HepG2 (cell line): ENCODE measurements around the gene LINGO1. TPM values are rescaled to one million over a fixed set of nuclear protein-coding genes. Genes with fewer than 3 reads are reported as not detected.

Experiments used
- AHR ChIP-seq: IDR thresholded peaks from 2 replicates; pipeline ENCODE4 v1.6.1; 2018; ENCODE audit warnings: missing genetic modification reagents, missing compliant biosample characterization
- ATM ChIP-seq: fragments of 450-650 bp; IDR thresholded peaks from 2 replicates; pipeline ENCODE4 v1.7.1; 2017; ENCODE audit warnings: mild to moderate bottlenecking, borderline replicate concordance
- BATF2 ChIP-seq: sonication (generic); formaldehyde crosslinking; IDR thresholded peaks from 2 replicates; pipeline ENCODE4 v1.8.0; 2022; ENCODE audit warnings: mild to moderate bottlenecking, missing genetic modification reagents, moderate library complexity
- GABPB1 ChIP-seq: IDR thresholded peaks from 2 replicates; pipeline ENCODE4 v1.6.1; 2016; ENCODE audit warnings: mild to moderate bottlenecking, missing genetic modification reagents, moderate library complexity, missing compliant biosample characterization
- GRHL1 ChIP-seq: sonication (generic); formaldehyde crosslinking; conservative IDR thresholded peaks from 2 replicates; pipeline ENCODE4 v1.8.0; 2022; ENCODE audit warnings: missing genetic modification reagents
- HDAC1 ChIP-seq: sonication (generic); formaldehyde crosslinking; IDR thresholded peaks from 2 replicates; pipeline ENCODE4 v1.5.1; 2020; ENCODE audit warnings: mild to moderate bottlenecking, missing genetic modification reagents
- HDAC2 ChIP-seq: sonication (generic); formaldehyde crosslinking; IDR thresholded peaks from 2 replicates; pipeline ENCODE4 v1.4.0; 2020; ENCODE audit warnings: missing genetic modification reagents
- IKZF4 ChIP-seq: sonication (generic); formaldehyde crosslinking; IDR thresholded peaks from 2 replicates; pipeline ENCODE4 v1.5.1; 2020; ENCODE audit warnings: borderline replicate concordance, mild to moderate bottlenecking, low read depth, missing genetic modification reagents; ENCODE audit errors: not compliant biosample characterization
- KDM4B ChIP-seq: sonication (generic); formaldehyde crosslinking; IDR thresholded peaks from 2 replicates; pipeline ENCODE4 v1.4.0; 2020; ENCODE audit warnings: missing genetic modification reagents
- MBNL3 ChIP-seq: fragments of 250-450 bp; sonication (Bioruptor Pico); conservative IDR thresholded peaks from 2 replicates; pipeline ENCODE4 v1.8.0; 2022; ENCODE audit warnings: mild to moderate bottlenecking, inconsistent platforms
- NCOR1 ChIP-seq: fragments of 200-600 bp; sonication (generic); IDR thresholded peaks from 2 replicates; pipeline ENCODE4 v1.7.0; 2017; ENCODE audit warnings: antibody characterized with exemption, low read length, borderline replicate concordance
- NFE2L2 ChIP-seq: fragments of 150-350 bp; IDR thresholded peaks from 2 replicates; pipeline ENCODE4 v1.6.1; 2014; ENCODE audit warnings: low read length
- PRMT3 ChIP-seq: sonication (generic); formaldehyde crosslinking; IDR thresholded peaks from 2 replicates; pipeline ENCODE4 v1.8.1; 2022; ENCODE audit warnings: low read depth, mild to moderate bottlenecking, moderate library complexity, missing genetic modification reagents, borderline replicate concordance
- WIZ ChIP-seq: sonication (generic); formaldehyde crosslinking; IDR thresholded peaks from 2 replicates; pipeline ENCODE4 v1.5.1; 2020; ENCODE audit warnings: mild to moderate bottlenecking, missing genetic modification reagents
- ZBTB20 ChIP-seq: sonication (generic); formaldehyde crosslinking; IDR thresholded peaks from 2 replicates; pipeline ENCODE4 v1.8.1; 2023; ENCODE audit warnings: missing genetic modification reagents, low read depth, mild to moderate bottlenecking, borderline replicate concordance
- ZBTB4 ChIP-seq: sonication (generic); formaldehyde crosslinking; IDR thresholded peaks from 2 replicates; pipeline ENCODE4 v1.4.0; 2020; ENCODE audit warnings: missing genetic modification reagents, mild to moderate bottlenecking, borderline replicate concordance
- ZNF12 ChIP-seq: sonication (generic); formaldehyde crosslinking; IDR thresholded peaks from 2 replicates; pipeline ENCODE4 v1.5.0; 2020; ENCODE audit warnings: missing genetic modification reagents
- ZNF326 ChIP-seq: sonication (generic); formaldehyde crosslinking; IDR thresholded peaks from 2 replicates; pipeline ENCODE4 v1.4.0; 2020; ENCODE audit warnings: missing genetic modification reagents, borderline replicate concordance
- ZNF331 ChIP-seq: sonication (generic); formaldehyde crosslinking; IDR thresholded peaks from 2 replicates; pipeline ENCODE4 v1.4.0; 2020; ENCODE audit warnings: missing genetic modification reagents
- ZNF350 ChIP-seq: sonication (generic); formaldehyde crosslinking; IDR thresholded peaks from 2 replicates; pipeline ENCODE4 v1.4.0; 2020; ENCODE audit warnings: mild to moderate bottlenecking, low read depth, missing genetic modification reagents, borderline replicate concordance
- ZNF639 ChIP-seq: conservative IDR thresholded peaks from 2 replicates; pipeline ENCODE4 v1.6.1; 2018; ENCODE audit warnings: missing genetic modification reagents
- ZNF720 ChIP-seq: sonication (generic); formaldehyde crosslinking; IDR thresholded peaks from 2 replicates; pipeline ENCODE4 v1.4.0; 2020; ENCODE audit warnings: missing genetic modification reagents
- ZNF768 ChIP-seq: sonication (generic); formaldehyde crosslinking; IDR thresholded peaks from 2 replicates; pipeline ENCODE4 v1.4.0; 2020; ENCODE audit warnings: missing genetic modification reagents
- ZNF776 ChIP-seq: sonication (generic); formaldehyde crosslinking; IDR thresholded peaks from 2 replicates; pipeline ENCODE4 v1.4.0; 2020; ENCODE audit warnings: mild to moderate bottlenecking, missing genetic modification reagents
- polyA plus RNA-seq, 8 experiments: library from polyadenylated mRNA; depleted of rRNA in 3 of 8; stranded (reverse) in 7 of 8; unstranded in 1 of 8; fragments of >200 nt; fragmentation: Illumina TruSeq in 4 of 8; extraction: Trizol in 4 of 8; gene quantifications; 2 replicates each; pipeline versions ENCODE4 v1.2.1 to v1.2.3, GENCODE V29; 2011 to 2016; ENCODE audit warnings: low read depth in 4 of 8, missing spikeins in 1 of 8, mixed read lengths in 1 of 8; ENCODE audit not compliant: insufficient read depth in 1 of 8
- total RNA-seq, 5 experiments: library from RNA; depleted of rRNA; stranded (reverse); fragments of >200 nt; fragmentation: Illumina TruSeq; extraction: Trizol; gene quantifications; 2 replicates each; pipeline ENCODE4 v1.2.3, GENCODE V29; 2016; ENCODE audit warnings: low read depth in 1 of 5

The LINGO1 gene
- total and polyA plus RNA-seq, 2 of the 13 experiments (the other 11 are each of a cell fraction or from before 2014, with no cell fraction given) = 0.07 TPM; not detected in 1

- TF ChIP-seq ZBTB4 (no peak), AHR (CRISPR knock-in tag) (no peak), GABPB1 (CRISPR knock-in tag) (peak; percentile 17; the same call in 1 of the 2 replicates), ZNF326 (no peak), ZNF720 (CRISPR knock-in tag) (no peak), ZNF331 (CRISPR knock-in tag) (no peak), NFE2L2 (no peak), GRHL1 (no peak), ZNF776 (CRISPR knock-in tag) (no peak), NCOR1 (peak; percentile 21; the same call in 1 of the 2 replicates), WIZ (CRISPR knock-in tag) (no peak), ZNF768 (peak; percentile 48; the same call in 1 of the 2 replicates), IKZF4 (no peak), PRMT3 (CRISPR knock-in tag) (no peak), HDAC2 (CRISPR knock-in tag) (peak; percentile 40; the same call in 1 of the 2 replicates), HDAC1 (CRISPR knock-in tag) (no peak), ZNF639 (CRISPR knock-in tag) (no peak), ZNF12 (CRISPR knock-in tag) (peak; percentile 35; the same call in 1 of the 2 replicates), ZNF350 (CRISPR knock-in tag) (peak; percentile 37; the same call in 1 of the 2 replicates), BATF2 (CRISPR knock-in tag) (no peak), ATM (no peak), MBNL3 (CRISPR knock-in tag) (no peak), KDM4B (0 out of 2 replicates have a peak, but pooled peaks have one; percentile 15), ZBTB20 (CRISPR knock-in tag) (no peak)
Measured at GRCh38 chr15:77568973-77569728, 63.6 kb downstream of the LINGO1 start (continued).
